GM21360 (cell line): ENCODE data around the gene ATP6V1C2.

Source experiments
- ATAC-seq: cut with Tn5 transposase; IDR thresholded peaks from one replicate; pipeline ENCODE4 v1.9.1; 2021; ENCODE audit warnings: mild to moderate bottlenecking, moderate library complexity; ENCODE audit not compliant: unreplicated experiment

The ATP6V1C2 gene

GRCh38 chr2:10732924-10733565, 11.6 kb downstream of the ATP6V1C2 start:
- ATAC-seq: no peak

GRCh38 chr2:10733566-10733925, 12.1 kb downstream of the ATP6V1C2 start:
- no peak for ATAC-seq

- no peak for ATAC-seq
These were observed 12.6 kb downstream of the ATP6V1C2 start for GRCh38 chr2:10733980-10734379.

- no peak for ATAC-seq
These were observed 16.8 kb downstream of the ATP6V1C2 start for GRCh38 chr2:10738192-10738591.

GRCh38 chr2:10740226-10740625, 18.8 kb downstream of the ATP6V1C2 start:
- no peak for ATAC-seq

- no peak for ATAC-seq
These were observed 19.7 kb downstream of the ATP6V1C2 start for GRCh38 chr2:10741139-10741538.

GRCh38 chr2:10742666-10743065, 21.2 kb downstream of the ATP6V1C2 start:
- no peak for ATAC-seq

GRCh38 chr2:10750610-10751009, 29.2 kb downstream of the ATP6V1C2 start:
- ATAC-seq: no peak

- no peak for ATAC-seq
These were observed 30.8 kb downstream of the ATP6V1C2 start for GRCh38 chr2:10752236-10752635.

- ATAC-seq: no peak
These were observed 31.7 kb downstream of the ATP6V1C2 start for GRCh38 chr2:10753156-10753555.

- ATAC-seq: no peak
These were observed 32.4 kb downstream of the ATP6V1C2 start for GRCh38 chr2:10753876-10754275.

GRCh38 chr2:10755621-10756020, 34.2 kb downstream of the ATP6V1C2 start:
- no peak for ATAC-seq

GRCh38 chr2:10757814-10758286, 36.4 kb downstream of the ATP6V1C2 start:
- ATAC-seq: no peak

- ATAC-seq: no peak
These were observed 37.8 kb downstream of the ATP6V1C2 start for GRCh38 chr2:10759151-10759714.

- ATAC-seq: no peak
These were observed 39.5 kb downstream of the ATP6V1C2 start for GRCh38 chr2:10760794-10761504.

GRCh38 chr2:10761591-10761990, 40.2 kb downstream of the ATP6V1C2 start:
- no peak for ATAC-seq

GRCh38 chr2:10762651-10763460, 41.4 kb downstream of the ATP6V1C2 start:
- ATAC-seq: no peak

GRCh38 chr2:10763461-10763800, 42.0 kb downstream of the ATP6V1C2 start:
- ATAC-seq: no peak

GRCh38 chr2:10764096-10764785, 42.8 kb downstream of the ATP6V1C2 start:
- no peak for ATAC-seq

GRCh38 chr2:10764896-10765295, 43.5 kb downstream of the ATP6V1C2 start:
- no peak for ATAC-seq

GRCh38 chr2:10765461-10765860, 44.0 kb downstream of the ATP6V1C2 start:
- ATAC-seq: no peak
